Measurements from ENCODE around the gene ZNF804B.

ZNF804B gene

GRCh38 chr7:88985295-88985694, 225.8 kb downstream of the ZNF804B start:
- no peak overlapping the region for H3K27ac Mint-ChIP-seq
- H3K27me3 Mint-ChIP-seq (ENCODE audit: low read depth, poor library complexity): peaks cover 2% of the 10 kb centered on the region
- TF ChIP-seq, protein P1, sequence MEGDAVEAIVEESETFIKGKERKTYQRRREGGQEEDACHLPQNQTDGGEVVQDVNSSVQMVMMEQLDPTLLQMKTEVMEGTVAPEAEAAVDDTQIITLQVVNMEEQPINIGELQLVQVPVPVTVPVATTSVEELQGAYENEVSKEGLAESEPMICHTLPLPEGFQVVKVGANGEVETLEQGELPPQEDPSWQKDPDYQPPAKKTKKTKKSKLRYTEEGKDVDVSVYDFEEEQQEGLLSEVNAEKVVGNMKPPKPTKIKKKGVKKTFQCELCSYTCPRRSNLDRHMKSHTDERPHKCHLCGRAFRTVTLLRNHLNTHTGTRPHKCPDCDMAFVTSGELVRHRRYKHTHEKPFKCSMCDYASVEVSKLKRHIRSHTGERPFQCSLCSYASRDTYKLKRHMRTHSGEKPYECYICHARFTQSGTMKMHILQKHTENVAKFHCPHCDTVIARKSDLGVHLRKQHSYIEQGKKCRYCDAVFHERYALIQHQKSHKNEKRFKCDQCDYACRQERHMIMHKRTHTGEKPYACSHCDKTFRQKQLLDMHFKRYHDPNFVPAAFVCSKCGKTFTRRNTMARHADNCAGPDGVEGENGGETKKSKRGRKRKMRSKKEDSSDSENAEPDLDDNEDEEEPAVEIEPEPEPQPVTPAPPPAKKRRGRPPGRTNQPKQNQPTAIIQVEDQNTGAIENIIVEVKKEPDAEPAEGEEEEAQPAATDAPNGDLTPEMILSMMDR (IDR thresholded peaks at IDR 0.05): no peak
- H3K9me3 Mint-ChIP-seq: no peaks in the 10 kb centered on the region
- H3K36me3 Mint-ChIP-seq (ENCODE audit: low read depth): no peaks in the 10 kb centered on the region
- DNase-seq: no peak
- H3K4me1 Mint-ChIP-seq: no peaks in the 10 kb centered on the region
- H3K4me3 Mint-ChIP-seq: no peak overlapping the region

DNA sequence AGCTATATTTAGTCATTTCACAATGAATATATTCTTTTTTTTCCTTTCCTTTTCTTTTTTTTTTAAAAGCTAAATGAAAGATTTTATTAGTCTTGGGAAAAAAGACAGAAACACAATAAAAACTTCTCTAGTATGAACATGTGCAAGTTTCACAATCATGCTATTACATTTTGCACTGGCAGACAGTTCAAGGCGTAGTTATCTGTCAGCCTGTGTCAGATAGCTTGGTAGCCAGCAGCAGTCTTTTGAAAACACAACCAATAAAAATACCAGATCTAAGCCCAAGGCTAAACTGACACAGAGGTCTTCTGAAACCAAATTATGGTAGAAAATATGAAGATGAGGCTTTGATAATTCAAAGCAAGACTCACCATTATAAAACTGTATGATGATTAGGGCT, 241.8 kb downstream of the ZNF804B start:
- no peaks in the 10 kb centered on the region for H3K9me3 Mint-ChIP-seq

GRCh38 chr7:89002981-89003956, 243.8 kb downstream of the ZNF804B start:
- Mint-ChIP-seq H3K27me3 (ENCODE audit: low read depth, poor library complexity) (no peaks in the 10 kb centered on the region), H3K27ac (no peak overlapping the region), H3K36me3 (ENCODE audit: low read depth) (no peaks in the 10 kb centered on the region), H3K4me1 (no peaks in the 10 kb centered on the region), H3K4me3 (no peak overlapping the region), H3K9me3 (no peaks in the 10 kb centered on the region)
- DNase-seq: no peak
- TF ChIP-seq, protein P1 (IDR thresholded peaks at IDR 0.05): no peak

More for the DNA sequence above, 241.8 kb downstream of the ZNF804B start:
- TF ChIP-seq, protein P1 (IDR thresholded peaks at IDR 0.05): no peak
- no peaks in the 10 kb centered on the region for H3K27me3 Mint-ChIP-seq (ENCODE audit: low read depth, poor library complexity)
- no peak for DNase-seq
- no peak overlapping the region for H3K4me3 Mint-ChIP-seq
- no peak overlapping the region for H3K27ac Mint-ChIP-seq
- H3K36me3 Mint-ChIP-seq (ENCODE audit: low read depth): no peaks in the 10 kb centered on the region
- no peaks in the 10 kb centered on the region for H3K4me1 Mint-ChIP-seq

DNA sequence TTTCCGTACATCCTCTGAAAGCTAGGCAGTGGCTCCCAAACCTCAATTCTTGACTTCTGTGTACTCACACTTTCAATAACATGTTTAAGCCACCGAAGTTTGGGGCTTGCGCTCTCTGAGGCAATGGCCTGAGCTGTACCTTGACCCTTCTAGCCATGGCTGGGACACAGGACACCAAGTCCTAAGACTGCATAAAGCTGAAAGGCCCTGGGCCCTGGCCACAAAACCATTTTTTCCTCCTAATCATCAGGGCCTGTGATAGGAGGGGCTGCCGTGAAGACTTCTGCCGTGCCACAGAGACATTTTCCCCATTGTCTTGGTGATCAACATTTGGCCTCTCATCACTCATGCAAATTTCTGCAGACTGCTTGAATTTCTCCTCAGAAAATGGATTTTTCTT, 252.5 kb downstream of the ZNF804B start:
- Mint-ChIP-seq H3K4me3 (no peak overlapping the region), H3K27ac (no peak overlapping the region), H3K27me3 (ENCODE audit: low read depth, poor library complexity) (no peaks in the 10 kb centered on the region), H3K4me1 (no peaks in the 10 kb centered on the region), H3K9me3 (peaks cover 16% of the 10 kb centered on the region), H3K36me3 (ENCODE audit: low read depth) (no peaks in the 10 kb centered on the region)
- no peak for DNase-seq
- TF ChIP-seq, protein P1 (IDR thresholded peaks at IDR 0.05): no peak

- TF ChIP-seq, protein P1 (IDR thresholded peaks at IDR 0.05): no peak
- no peaks in the 10 kb centered on the region for H3K27me3 Mint-ChIP-seq (ENCODE audit: low read depth, poor library complexity)
- H3K4me3 Mint-ChIP-seq: no peak overlapping the region
- H3K4me1 Mint-ChIP-seq: no peaks in the 10 kb centered on the region
- H3K27ac Mint-ChIP-seq: no peak overlapping the region
- peaks cover 9% of the 10 kb centered on the region for H3K9me3 Mint-ChIP-seq
- H3K36me3 Mint-ChIP-seq (ENCODE audit: low read depth): no peaks in the 10 kb centered on the region
- no peak for DNase-seq
Observed at GRCh38 chr7:89017695-89018094, 258.2 kb downstream of the ZNF804B start.

DNA sequence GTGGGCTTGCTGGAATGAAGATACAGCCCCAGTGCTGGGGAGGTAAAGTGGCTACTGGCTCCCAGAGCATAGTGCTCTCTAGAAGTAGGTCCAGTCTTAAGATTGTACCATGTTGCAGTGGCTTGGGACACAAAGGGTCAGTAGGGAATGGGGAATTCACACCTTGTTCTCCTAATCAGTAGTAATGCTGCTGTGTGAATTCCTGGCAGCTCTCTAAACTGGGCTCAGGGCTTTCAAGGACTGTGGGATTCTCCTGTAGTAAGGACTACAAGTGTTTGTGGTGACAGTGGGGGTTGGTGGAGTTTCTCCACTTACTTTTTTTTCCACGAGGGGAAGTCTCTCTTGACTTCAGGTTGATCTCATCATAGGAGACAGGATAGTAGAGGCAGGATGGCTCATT, 262.2 kb downstream of the ZNF804B start:
- no peak overlapping the region for H3K4me3 Mint-ChIP-seq
- DNase-seq: no peak
- H3K9me3 Mint-ChIP-seq: peaks cover 4% of the 10 kb centered on the region
- H3K27ac Mint-ChIP-seq: no peak overlapping the region
- TF ChIP-seq, protein P1 (IDR thresholded peaks at IDR 0.05): no peak
- no peaks in the 10 kb centered on the region for H3K36me3 Mint-ChIP-seq (ENCODE audit: low read depth)
- no peaks in the 10 kb centered on the region for H3K4me1 Mint-ChIP-seq
- no peaks in the 10 kb centered on the region for H3K27me3 Mint-ChIP-seq (ENCODE audit: low read depth, poor library complexity)

Data from nephron progenitor cell (in vitro differentiated cells).